ENCODE results near the gene TULP1.

DNA sequence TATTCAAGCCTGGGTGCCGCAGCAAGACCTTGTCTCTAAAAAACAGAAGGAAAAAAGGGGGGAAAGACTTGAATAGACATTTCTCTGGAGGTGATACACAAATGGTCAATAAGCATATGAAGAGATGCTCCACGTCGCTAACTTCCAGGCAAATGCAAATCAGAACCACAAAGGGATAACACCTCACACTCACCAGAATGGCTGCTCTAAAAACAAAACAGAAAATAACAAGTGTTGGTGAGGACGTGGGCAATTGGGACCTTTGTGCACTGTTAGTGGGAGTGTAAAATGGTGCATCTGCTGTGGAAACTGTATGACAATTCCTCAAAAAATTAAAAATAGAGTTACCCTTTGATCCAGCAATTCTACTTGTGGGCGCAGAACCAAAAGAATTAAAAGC, 48.4 kb upstream of the TULP1 start:
- TF ChIP-seq, protein P1, sequence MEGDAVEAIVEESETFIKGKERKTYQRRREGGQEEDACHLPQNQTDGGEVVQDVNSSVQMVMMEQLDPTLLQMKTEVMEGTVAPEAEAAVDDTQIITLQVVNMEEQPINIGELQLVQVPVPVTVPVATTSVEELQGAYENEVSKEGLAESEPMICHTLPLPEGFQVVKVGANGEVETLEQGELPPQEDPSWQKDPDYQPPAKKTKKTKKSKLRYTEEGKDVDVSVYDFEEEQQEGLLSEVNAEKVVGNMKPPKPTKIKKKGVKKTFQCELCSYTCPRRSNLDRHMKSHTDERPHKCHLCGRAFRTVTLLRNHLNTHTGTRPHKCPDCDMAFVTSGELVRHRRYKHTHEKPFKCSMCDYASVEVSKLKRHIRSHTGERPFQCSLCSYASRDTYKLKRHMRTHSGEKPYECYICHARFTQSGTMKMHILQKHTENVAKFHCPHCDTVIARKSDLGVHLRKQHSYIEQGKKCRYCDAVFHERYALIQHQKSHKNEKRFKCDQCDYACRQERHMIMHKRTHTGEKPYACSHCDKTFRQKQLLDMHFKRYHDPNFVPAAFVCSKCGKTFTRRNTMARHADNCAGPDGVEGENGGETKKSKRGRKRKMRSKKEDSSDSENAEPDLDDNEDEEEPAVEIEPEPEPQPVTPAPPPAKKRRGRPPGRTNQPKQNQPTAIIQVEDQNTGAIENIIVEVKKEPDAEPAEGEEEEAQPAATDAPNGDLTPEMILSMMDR (IDR thresholded peaks at IDR 0.05; ENCODE audit: low read length) = no peak
- TF ChIP-seq EZH2 (IDR thresholded peaks at IDR 0.05; ENCODE audit: borderline replicate concordance, low read length) = no peak
